Stomach (tissue), 9 donors: Measurements from ENCODE around the gene SHLD1. TPM values are rescaled to one million over a fixed set of nuclear protein-coding genes. Genes with fewer than 3 reads are reported as not detected.

Source experiments
- DNase-seq, 2 donors: peaks; one replicate each; pipeline versions ENCODE4 v3.0.0 to v3.0.0-alpha.2; 2013 to 2019
- H3K27ac ChIP-seq, 5 donors: fragments of 200-600 bp in 4 of 5; sonication (generic) in 4 of 5; one replicate each; pipeline ENCODE4 v1.5.1; 2013 to 2019; ENCODE audit warnings: mild to moderate bottlenecking in 1 of 5, moderate library complexity in 1 of 5
- H3K27me3 ChIP-seq, 3 donors: fragments of 200-600 bp; sonication (generic); one replicate each; pipeline ENCODE4 v1.5.1; 2017 to 2019; ENCODE audit warnings: mixed run types in 1 of 3
- H3K36me3 ChIP-seq, 4 donors: fragments of 200-600 bp; sonication (generic); 1 replicate in 3 of 4; 2 replicates in 1 of 4; pipeline ENCODE4 v1.5.1; 2016 to 2019
- H3K4me1 ChIP-seq, 4 donors: fragments of 200-600 bp; sonication (generic); one replicate each; pipeline ENCODE4 v1.5.1; 2016 to 2019
- H3K4me3 ChIP-seq, 4 donors: fragments of 200-600 bp; sonication (generic) in 3 of 4; one replicate each; pipeline ENCODE4 v1.5.1; 2016 to 2019; ENCODE audit warnings: mild to moderate bottlenecking in 1 of 4
- H3K9me3 ChIP-seq, 4 donors: fragments of 200-600 bp; sonication (generic); one replicate each; pipeline ENCODE4 v1.5.1; 2016 to 2019
- EP300 ChIP-seq: sonication (generic); formaldehyde crosslinking; IDR thresholded peaks from one replicate; pipeline ENCODE4 v1.6.1; 2017; ENCODE audit warnings: antibody characterized with exemption
- POLR2A ChIP-seq, 4 donors: fragments of 450-650 bp; IDR thresholded peaks; one replicate each; pipeline ENCODE4 v1.6.1; 2016; ENCODE audit warnings: antibody characterized with exemption in 4 of 4, control low read depth in 2 of 4, mild to moderate bottlenecking in 1 of 4, moderate library complexity in 1 of 4
- POLR2AphosphoS5 ChIP-seq, 3 donors: sonication (generic); formaldehyde crosslinking; IDR thresholded peaks; one replicate each; pipeline ENCODE4 v1.6.1; 2016; ENCODE audit warnings: antibody characterized with exemption in 3 of 3
- WGBS, 5 donors: extraction: QIAGEN DNeasy Blood & Tissue Kit in 3 of 5; methylation state at CpG; one replicate each; pipeline versions ENCODE4 v1.1.5 to v1.1.7; 2013 to 2018; 5-methylcytosine and 5-hydroxymethylcytosine counted together
- intact Hi-C: fragments of 100-400 bp; cut with DNase I; formaldehyde crosslinking; loops from one replicate; pipeline ENCODE4 v1.15.1; 2023; ENCODE audit warnings: low total_unique reads
- polyA plus RNA-seq, 3 donors: library from polyadenylated mRNA; stranded (reverse); fragments of 200-250 nt; gene quantifications; one replicate each; pipeline ENCODE4 v1.2.3, GENCODE V29; 2013
- total RNA-seq, 5 donors: library from RNA; depleted of rRNA; stranded (reverse); fragments of >200 nt; gene quantifications; one replicate each; pipeline versions ENCODE4 v1.1.0 to v1.2.3, GENCODE V29; 2014 to 2016
- TF ChIP-seq, protein P1 (sequence below), 7 experiments: fragments of 450-650 bp in 4 of 7; fragments of 200-600 bp in 3 of 7; sonication (generic) in 3 of 7; IDR thresholded peaks; one replicate each; pipeline ENCODE4 v1.5.1; 2016 to 2019; ENCODE audit warnings: antibody characterized with exemption in 7 of 7, control low read depth in 2 of 7, mild to moderate bottlenecking in 1 of 7
- donor health status: healthy with polysubstance abuse.
- donor health status: Bipolar disorder and iron deficiency.
- donor health status: healthy.

SHLD1 gene
- total and polyA plus RNA-seq, 8 donors: 1.3 to 10.5 (median 3.5) TPM; not detected in 1

DNA sequence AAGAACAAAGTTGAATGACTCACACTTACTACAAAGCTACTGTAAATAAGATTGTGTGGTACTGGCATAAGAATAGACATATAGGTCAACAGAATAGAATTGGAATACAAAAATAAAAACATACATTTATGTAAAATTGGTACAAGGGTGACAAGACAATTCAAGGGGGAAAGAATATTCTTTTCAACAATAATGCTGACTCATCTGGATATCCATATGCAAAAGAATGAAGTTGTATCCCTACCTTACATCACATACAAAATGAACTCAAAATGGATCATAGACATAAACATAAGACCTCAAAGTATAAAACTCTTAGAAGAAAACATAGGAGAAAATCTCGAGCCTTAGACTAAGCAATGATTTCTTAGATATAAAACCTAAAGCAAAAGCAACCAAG is 149.2 kb downstream of the SHLD1 start:
- H3K4me3 ChIP-seq: no peak overlapping the region
- TF ChIP-seq, protein P1, sequence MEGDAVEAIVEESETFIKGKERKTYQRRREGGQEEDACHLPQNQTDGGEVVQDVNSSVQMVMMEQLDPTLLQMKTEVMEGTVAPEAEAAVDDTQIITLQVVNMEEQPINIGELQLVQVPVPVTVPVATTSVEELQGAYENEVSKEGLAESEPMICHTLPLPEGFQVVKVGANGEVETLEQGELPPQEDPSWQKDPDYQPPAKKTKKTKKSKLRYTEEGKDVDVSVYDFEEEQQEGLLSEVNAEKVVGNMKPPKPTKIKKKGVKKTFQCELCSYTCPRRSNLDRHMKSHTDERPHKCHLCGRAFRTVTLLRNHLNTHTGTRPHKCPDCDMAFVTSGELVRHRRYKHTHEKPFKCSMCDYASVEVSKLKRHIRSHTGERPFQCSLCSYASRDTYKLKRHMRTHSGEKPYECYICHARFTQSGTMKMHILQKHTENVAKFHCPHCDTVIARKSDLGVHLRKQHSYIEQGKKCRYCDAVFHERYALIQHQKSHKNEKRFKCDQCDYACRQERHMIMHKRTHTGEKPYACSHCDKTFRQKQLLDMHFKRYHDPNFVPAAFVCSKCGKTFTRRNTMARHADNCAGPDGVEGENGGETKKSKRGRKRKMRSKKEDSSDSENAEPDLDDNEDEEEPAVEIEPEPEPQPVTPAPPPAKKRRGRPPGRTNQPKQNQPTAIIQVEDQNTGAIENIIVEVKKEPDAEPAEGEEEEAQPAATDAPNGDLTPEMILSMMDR (IDR thresholded peaks at IDR 0.05): no peak
- TF ChIP-seq POLR2AphosphoS5 (IDR thresholded peaks at IDR 0.05): no peak
- no peak for TF ChIP-seq EP300
- TF ChIP-seq POLR2A (IDR thresholded peaks at IDR 0.05): no peak
- no peaks in the 10 kb centered on the region for H3K36me3 ChIP-seq
- H3K27me3 ChIP-seq: peaks cover 0 to 8% (median 0%) of the 10 kb centered on the region in 3 donors
- intact Hi-C loops: no loop called here
- H3K4me1 ChIP-seq: no peaks in the 10 kb centered on the region
- H3K27ac ChIP-seq: no peak overlapping the region
- no peaks in the 10 kb centered on the region for H3K9me3 ChIP-seq
- DNase-seq: no peak
- WGBS, 5 donors: 43 to 64% (median 54%) methylated on average over 1 of the region's 1 CpG

GRCh38 chr20:5900908-5901307 is 150.7 kb downstream of the SHLD1 start:
- Histone ChIP-seq H3K27me3 (peaks cover 0 to 11% (median 0%) of the 10 kb centered on the region in 3 donors), H3K4me1 (no peaks in the 10 kb centered on the region), H3K4me3 (no peak overlapping the region), H3K9me3 (no peaks in the 10 kb centered on the region), H3K27ac (no peak overlapping the region), H3K36me3 (no peaks in the 10 kb centered on the region)
- no peak for DNase-seq
- 67 to 90% (median 73%) methylated on average over 1 of the region's 1 CpG for WGBS, 5 donors
- TF ChIP-seq, protein P1 (IDR thresholded peaks at IDR 0.05): no peak
- TF ChIP-seq EP300 (no peak), POLR2AphosphoS5 (IDR thresholded peaks at IDR 0.05) (no peak)
- intact Hi-C loops: no loop called here

GRCh38 chr20:5908981-5909380 is 158.8 kb downstream of the SHLD1 start:
- WGBS, 5 donors: 62 to 73% (median 67%) methylated on average over 2 of the region's 2 CpGs
- no peak overlapping the region for H3K27ac ChIP-seq
- H3K27me3 ChIP-seq: peaks cover 0 to 77% (median 18%) of the 10 kb centered on the region in 3 donors
- no peak overlapping the region for H3K4me3 ChIP-seq
- H3K36me3 ChIP-seq: no peaks in the 10 kb centered on the region
- no peaks in the 10 kb centered on the region for H3K9me3 ChIP-seq
- peaks cover 0 to 11% (median 8%) of the 10 kb centered on the region in 4 donors for H3K4me1 ChIP-seq
- intact Hi-C loops: no loop called here
- TF ChIP-seq POLR2A (IDR thresholded peaks at IDR 0.05): no peak
- TF ChIP-seq, protein P1 (IDR thresholded peaks at IDR 0.05): no peak
- no peak for TF ChIP-seq EP300
- no peak for TF ChIP-seq POLR2AphosphoS5 (IDR thresholded peaks at IDR 0.05)
- no peak for DNase-seq

GRCh38 chr20:5910186-5910585 is 160.0 kb downstream of the SHLD1 start:
- H3K27me3 ChIP-seq: peaks cover 0 to 78% (median 18%) of the 10 kb centered on the region in 3 donors
- no peak for TF ChIP-seq POLR2A (IDR thresholded peaks at IDR 0.05)
- TF ChIP-seq, protein P1 (IDR thresholded peaks at IDR 0.05): no peak
- TF ChIP-seq POLR2AphosphoS5 (IDR thresholded peaks at IDR 0.05): no peak
- no peak for TF ChIP-seq EP300
- 61 to 69% (median 63%) methylated on average over 6 of the region's 6 CpGs for WGBS, 5 donors

More at GRCh38 chr20:5910186-5910585, 160.0 kb downstream of the SHLD1 start:
- intact Hi-C loops: no loop called here
- Histone ChIP-seq H3K4me1 (peaks cover 0 to 11% (median 8%) of the 10 kb centered on the region in 4 donors), H3K27ac (no peak overlapping the region), H3K9me3 (no peaks in the 10 kb centered on the region), H3K36me3 (no peaks in the 10 kb centered on the region), H3K4me3 (no peak overlapping the region)
- DNase-seq: no peak
